Activated naive CD8-positive, alpha-beta T cell treated with anti-CD3 and anti-CD28 coated beads, Interleukin-2, amount 50 U/mL, for 16 hours (primary cell): ENCODE data around the gene FRAS1.
"Not testable (repeated sequence)": the region's sequence is repeated elsewhere in the genome, so short reads cannot be mapped to it uniquely, and the experiment has no call there.

Experiments used
- DNase-seq: peaks from one replicate; pipeline ENCODE4 v3.0.0-alpha.2; 2020; ENCODE audit warnings: low read depth, low spot score

The FRAS1 gene

GRCh38 chr4:78545275-78546246 lies 488.4 kb downstream of the FRAS1 start:
- no peak for DNase-seq

- not testable (repeated sequence) for DNase-seq
These were observed 490.8 kb downstream of the FRAS1 start for GRCh38 chr4:78547899-78548298.

GRCh38 chr4:78548889-78549288 lies 491.8 kb downstream of the FRAS1 start:
- DNase-seq: not testable (repeated sequence)

GRCh38 chr4:78551420-78552351 lies 494.6 kb downstream of the FRAS1 start, which contains the start of gene ANXA3:
Gene ANXA3 (plus strand): TSS chr4:78551770. CDS start chr4:78554474, 2,704 bp downstream.
- no peak for DNase-seq

GRCh38 chr4:78552389-78553042 lies 495.4 kb downstream of the FRAS1 start:
- DNase-seq: no peak

GRCh38 chr4:78553043-78553396 lies 495.9 kb downstream of the FRAS1 start:
- DNase-seq: no peak

- DNase-seq: no peak
These were observed 496.5 kb downstream of the FRAS1 start for GRCh38 chr4:78553529-78554060.

- DNase-seq: no peak
These were observed 499.5 kb downstream of the FRAS1 start for GRCh38 chr4:78556665-78557064.

- DNase-seq: no peak
These were observed 500.7 kb downstream of the FRAS1 start for GRCh38 chr4:78557841-78558240.

GRCh38 chr4:78558410-78558809 lies 501.3 kb downstream of the FRAS1 start:
- no peak for DNase-seq

- DNase-seq: no peak
These were observed 503.3 kb downstream of the FRAS1 start for GRCh38 chr4:78560296-78560963.

GRCh38 chr4:78561677-78562076 lies 504.6 kb downstream of the FRAS1 start:
- DNase-seq: no peak

GRCh38 chr4:78562687-78563086 lies 505.6 kb downstream of the FRAS1 start:
- DNase-seq: no peak

- DNase-seq: no peak
These were observed 508.8 kb downstream of the FRAS1 start for GRCh38 chr4:78565971-78566372.

- no peak for DNase-seq
These were observed 509.8 kb downstream of the FRAS1 start for GRCh38 chr4:78566834-78567499.

GRCh38 chr4:78567500-78568060 lies 510.5 kb downstream of the FRAS1 start:
- no peak for DNase-seq

- no peak for DNase-seq
These were observed 511.6 kb downstream of the FRAS1 start for GRCh38 chr4:78568640-78569305.

- no peak for DNase-seq
These were observed 512.2 kb downstream of the FRAS1 start for GRCh38 chr4:78569306-78569821.

GRCh38 chr4:78570117-78570516 lies 513.0 kb downstream of the FRAS1 start:
- DNase-seq: no peak
